Colonic mucosa (tissue), 4 donors: ENCODE data around the gene CARS1. TPM values are rescaled to one million over a fixed set of nuclear protein-coding genes. Genes with fewer than 3 reads are reported as not detected.
A peak's percentile ranks its signal among the peaks of the same experiment; 100 is the strongest.
"Not testable (repeated sequence)": the region's sequence is repeated elsewhere in the genome, so short reads cannot be mapped to it uniquely, and the experiment has no call there.

Experiments used
- DNase-seq: peaks from one replicate; pipeline ENCODE4 v3.0.0-alpha.2; 2020
- H3K27ac ChIP-seq: fragments of 200-600 bp; one replicate; pipeline ENCODE4 v1.8.0; 2021
- H3K27me3 ChIP-seq: fragments of 200-600 bp; one replicate; pipeline ENCODE4 v1.8.0; 2021
- H3K36me3 ChIP-seq: fragments of 200-600 bp; one replicate; pipeline ENCODE4 v1.8.0; 2021
- H3K4me1 ChIP-seq: fragments of 200-600 bp; one replicate; pipeline ENCODE4 v1.8.0; 2021; ENCODE audit warnings: mild to moderate bottlenecking
- H3K4me3 ChIP-seq: fragments of 200-600 bp; one replicate; pipeline ENCODE4 v1.8.0; 2021
- H3K9ac ChIP-seq, 2 donors: one replicate each; pipeline ENCODE4 v1.7.0; 2013; ENCODE audit warnings: control low read depth in 2 of 2, low read depth in 2 of 2, low read length in 2 of 2
- H3K9me3 ChIP-seq: fragments of 200-600 bp; one replicate; pipeline ENCODE4 v1.8.0; 2021
- CTCF ChIP-seq: fragments of 200-600 bp; IDR thresholded peaks from one replicate; pipeline ENCODE4 v1.8.0; 2022; ENCODE audit warnings: antibody characterized with exemption, mild to moderate bottlenecking
- intact Hi-C: fragments of 100-400 bp; cut with DNase I; formaldehyde crosslinking; loops from one replicate; pipeline ENCODE4 v1.14.1; 2022
- total RNA-seq, 2 donors: library from RNA; stranded (reverse); fragmentation: NEBNext Ultra II Directional in 1 of 2; extraction: Animal tissue kit (Norgen Biotek cat#: 25700) in 1 of 2; gene quantifications; one replicate each; pipeline ENCODE4 v1.2.1, GENCODE V29; 2021
- donor health status: healthy.
- donor health status: DM: no; HTN: no; CAD: no.
- donor health status: DM: no; HTN: no; CAD: no.

The CARS1 gene
- total RNA-seq, 2 donors from 2014 or later = 48.4 to 74.3 TPM

GRCh38 chr11:3077846-3078440, 20.7 kb upstream of the CARS1 start:
- TF ChIP-seq CTCF = no peak
- Histone ChIP-seq H3K27me3 (no peaks in the 10 kb centered on the region), H3K27ac (no peak overlapping the region), H3K4me3 (no peak overlapping the region), H3K4me1 (no peaks in the 10 kb centered on the region), H3K36me3 (no peaks in the 10 kb centered on the region), H3K9me3 (no peaks in the 10 kb centered on the region), H3K9ac (no peak overlapping the region)
- intact Hi-C loops = no loop called here
- DNase-seq = no peak

GRCh38 chr11:3077189-3077836, 20.1 kb upstream of the CARS1 start:
- Histone ChIP-seq H3K27ac (no peak overlapping the region), H3K9me3 (no peaks in the 10 kb centered on the region), H3K4me1 (no peaks in the 10 kb centered on the region), H3K27me3 (no peaks in the 10 kb centered on the region), H3K9ac (no peak overlapping the region), H3K4me3 (no peak overlapping the region), H3K36me3 (no peaks in the 10 kb centered on the region)
- no peak for TF ChIP-seq CTCF
- intact Hi-C loops = no loop called here
- no peak for DNase-seq

- Histone ChIP-seq H3K36me3 (no peaks in the 10 kb centered on the region), H3K4me3 (no peak overlapping the region), H3K9ac (no peak overlapping the region), H3K27ac (no peak overlapping the region), H3K4me1 (no peaks in the 10 kb centered on the region), H3K27me3 (no peaks in the 10 kb centered on the region), H3K9me3 (no peaks in the 10 kb centered on the region)
- DNase-seq = peak; percentile 65
- intact Hi-C loops = no loop called here
- TF ChIP-seq CTCF = no peak
These were observed 17.8 kb upstream of the CARS1 start for GRCh38 chr11:3074912-3075589.

GRCh38 chr11:3073029-3073435, 15.8 kb upstream of the CARS1 start:
- intact Hi-C loops = no loop called here
- Histone ChIP-seq H3K27me3 (no peaks in the 10 kb centered on the region), H3K4me3 (no peak overlapping the region), H3K9ac (no peak overlapping the region), H3K36me3 (no peaks in the 10 kb centered on the region), H3K9me3 (no peaks in the 10 kb centered on the region), H3K27ac (no peak overlapping the region), H3K4me1 (no peaks in the 10 kb centered on the region)
- no peak for DNase-seq
- no peak for TF ChIP-seq CTCF

GRCh38 chr11:3069425-3069824, 12.2 kb upstream of the CARS1 start:
- H3K4me3 ChIP-seq = no peak overlapping the region
- intact Hi-C loops = no loop called here
- no peak overlapping the region for H3K9ac ChIP-seq
- H3K9me3 ChIP-seq = no peaks in the 10 kb centered on the region
- no peaks in the 10 kb centered on the region for H3K27me3 ChIP-seq
- H3K4me1 ChIP-seq = no peaks in the 10 kb centered on the region
- DNase-seq = no peak
- H3K27ac ChIP-seq = no peak overlapping the region
- no peak for TF ChIP-seq CTCF
- no peaks in the 10 kb centered on the region for H3K36me3 ChIP-seq

GRCh38 chr11:3066308-3066707, 9.1 kb upstream of the CARS1 start:
- intact Hi-C loops, H3K36me3 ChIP-seq, H3K4me3 ChIP-seq, H3K27ac ChIP-seq, DNase-seq, H3K9me3 ChIP-seq, H3K27me3 ChIP-seq, H3K4me1 ChIP-seq, H3K9ac ChIP-seq: not testable (repeated sequence)

GRCh38 chr11:3064709-3065108, 7.5 kb upstream of the CARS1 start:
- DNase-seq, H3K9me3 ChIP-seq, H3K4me1 ChIP-seq, H3K27me3 ChIP-seq, H3K4me3 ChIP-seq, H3K36me3 ChIP-seq, H3K27ac ChIP-seq, intact Hi-C loops, H3K9ac ChIP-seq: not testable (repeated sequence)

- H3K4me3 ChIP-seq, H3K9ac ChIP-seq, H3K36me3 ChIP-seq, H3K27me3 ChIP-seq, intact Hi-C loops, DNase-seq, H3K4me1 ChIP-seq, H3K9me3 ChIP-seq, H3K27ac ChIP-seq: not testable (repeated sequence)
These were observed 6.7 kb upstream of the CARS1 start for GRCh38 chr11:3063876-3064275.
